ENCODE results near the gene EIF2AK2. TPM values are rescaled to one million over a fixed set of nuclear protein-coding genes. Genes with fewer than 3 reads are reported as not detected.

EIF2AK2 gene
- total RNA-seq, 1 donor from 2014 or later: 37.0 TPM

GRCh38 chr2:37091873-37092272 is 64.9 kb downstream of the EIF2AK2 start:
- TF ChIP-seq, protein P1, sequence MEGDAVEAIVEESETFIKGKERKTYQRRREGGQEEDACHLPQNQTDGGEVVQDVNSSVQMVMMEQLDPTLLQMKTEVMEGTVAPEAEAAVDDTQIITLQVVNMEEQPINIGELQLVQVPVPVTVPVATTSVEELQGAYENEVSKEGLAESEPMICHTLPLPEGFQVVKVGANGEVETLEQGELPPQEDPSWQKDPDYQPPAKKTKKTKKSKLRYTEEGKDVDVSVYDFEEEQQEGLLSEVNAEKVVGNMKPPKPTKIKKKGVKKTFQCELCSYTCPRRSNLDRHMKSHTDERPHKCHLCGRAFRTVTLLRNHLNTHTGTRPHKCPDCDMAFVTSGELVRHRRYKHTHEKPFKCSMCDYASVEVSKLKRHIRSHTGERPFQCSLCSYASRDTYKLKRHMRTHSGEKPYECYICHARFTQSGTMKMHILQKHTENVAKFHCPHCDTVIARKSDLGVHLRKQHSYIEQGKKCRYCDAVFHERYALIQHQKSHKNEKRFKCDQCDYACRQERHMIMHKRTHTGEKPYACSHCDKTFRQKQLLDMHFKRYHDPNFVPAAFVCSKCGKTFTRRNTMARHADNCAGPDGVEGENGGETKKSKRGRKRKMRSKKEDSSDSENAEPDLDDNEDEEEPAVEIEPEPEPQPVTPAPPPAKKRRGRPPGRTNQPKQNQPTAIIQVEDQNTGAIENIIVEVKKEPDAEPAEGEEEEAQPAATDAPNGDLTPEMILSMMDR (IDR thresholded peaks at IDR 0.05): no peak
- peak overlapping the region; percentile 86 for H3K27ac Mint-ChIP-seq
- ChIA-PET POLR2A (interaction anchor here (0.7 to 2.3 kb wide), 7 partner anchors 9 to 1659 kb away, joined by 3 to 13 read pairs (median 4); partner anchors contain the start of genes GPATCH11, HEATR5B, NDUFAF7 and SRSF7), CTCF (no interaction called here)
- H3K9me3 Mint-ChIP-seq: no peaks in the 10 kb centered on the region
- H3K36me3 Mint-ChIP-seq (ENCODE audit: low read depth): peaks cover 61% of the 10 kb centered on the region
- peaks cover 72% of the 10 kb centered on the region for H3K4me1 Mint-ChIP-seq
- intact Hi-C loops (cut with micrococcal nuclease): loop anchor here (1.0 to 2.0 kb wide), 2 partner anchors 8 to 79 kb away; partner anchors contain the start of genes GPATCH11 and HEATR5B
- peak overlapping the region; percentile 71 for H3K4me3 Mint-ChIP-seq
- no peaks in the 10 kb centered on the region for H3K27me3 Mint-ChIP-seq
- DNase-seq (no peak), ATAC-seq (ENCODE audit: low read depth) (peak; percentile 19)

DNA sequence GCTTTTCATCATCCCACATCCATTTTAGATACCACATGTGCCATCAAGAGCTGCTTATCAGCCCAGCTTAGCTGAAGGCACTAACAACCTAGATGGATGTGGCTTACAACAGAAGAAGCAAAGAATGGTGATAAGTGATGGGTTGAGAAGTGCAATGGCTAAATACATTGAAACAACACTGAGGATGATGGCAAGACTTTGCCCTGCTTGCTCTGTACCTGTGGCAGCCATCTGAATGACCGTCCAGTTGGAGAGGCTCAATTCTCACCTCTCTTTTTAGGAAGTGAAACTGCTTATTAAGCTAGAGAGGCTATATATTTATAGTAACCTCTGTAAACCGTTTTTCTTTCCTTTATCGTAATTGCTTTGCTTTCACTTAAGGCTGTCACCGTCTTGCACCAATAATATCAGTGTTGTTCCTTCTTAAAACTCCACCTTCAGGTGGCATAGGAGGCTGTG is 66.7 kb downstream of the EIF2AK2 start:
- Mint-ChIP-seq H3K27me3 (no peaks in the 10 kb centered on the region), H3K36me3 (ENCODE audit: low read depth) (peaks cover 44% of the 10 kb centered on the region), H3K9me3 (no peaks in the 10 kb centered on the region), H3K4me1 (peaks cover 62% of the 10 kb centered on the region), H3K27ac (peak overlapping the region; percentile 90), H3K4me3 (peak overlapping the region; percentile 29)
- ChIA-PET CTCF (no interaction called here), POLR2A (interaction anchor here (1.2 kb wide), 1 partner anchor 77 kb away, joined by 5 read pairs; no protein-coding TSS in a partner anchor)
- TF ChIP-seq, protein P1 (IDR thresholded peaks at IDR 0.05): no peak
- DNase-seq (no peak), ATAC-seq (ENCODE audit: low read depth) (peak; percentile 82)
- intact Hi-C loops (cut with micrococcal nuclease): loop anchor here (1.0 to 2.0 kb wide), 2 partner anchors 10 to 77 kb away; no protein-coding TSS in a partner anchor

DNA sequence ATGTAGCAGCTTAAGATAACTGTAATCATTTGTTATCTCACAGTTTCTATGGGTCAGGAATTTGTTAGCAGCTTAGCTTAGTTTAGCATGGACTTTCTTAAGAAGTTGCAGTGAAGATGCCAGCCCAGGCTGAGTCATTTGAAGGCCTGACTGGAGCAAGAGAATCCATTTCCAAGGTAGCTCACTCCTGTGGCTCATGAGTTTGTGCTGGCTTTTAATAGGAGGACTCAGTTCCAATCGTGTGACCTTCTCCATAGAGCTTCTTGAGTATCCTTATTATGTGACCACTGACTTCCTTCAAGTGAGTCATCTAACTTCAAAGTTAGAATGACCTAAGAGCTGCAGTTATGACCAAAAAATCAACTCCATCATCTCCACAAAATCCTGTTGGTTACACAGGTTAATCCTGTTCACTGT is 71.0 kb downstream of the EIF2AK2 start:
- TF ChIP-seq, protein P1 (IDR thresholded peaks at IDR 0.05): no peak
- intact Hi-C loops (cut with micrococcal nuclease): loop anchor here (2.0 to 10.0 kb wide), 4 partner anchors 21 to 1289 kb away; partner anchors contain the start of genes ATL2, CEBPZ and NDUFAF7
- H3K4me1 Mint-ChIP-seq: peaks cover 37% of the 10 kb centered on the region
- H3K27me3 Mint-ChIP-seq: no peaks in the 10 kb centered on the region
- ChIA-PET POLR2A (interaction anchor here (0.8 to 2.1 kb wide), 3 partner anchors 9 to 146 kb away, joined by 4 to 7 read pairs (median 4); partner anchors contain the start of genes CEBPZ and NDUFAF7), CTCF (no interaction called here)
- ATAC-seq (ENCODE audit: low read depth) (no peak), DNase-seq (no peak)
- H3K27ac Mint-ChIP-seq: no peak overlapping the region
- H3K36me3 Mint-ChIP-seq (ENCODE audit: low read depth): peaks cover 37% of the 10 kb centered on the region
- no peaks in the 10 kb centered on the region for H3K9me3 Mint-ChIP-seq
- no peak overlapping the region for H3K4me3 Mint-ChIP-seq

DNA sequence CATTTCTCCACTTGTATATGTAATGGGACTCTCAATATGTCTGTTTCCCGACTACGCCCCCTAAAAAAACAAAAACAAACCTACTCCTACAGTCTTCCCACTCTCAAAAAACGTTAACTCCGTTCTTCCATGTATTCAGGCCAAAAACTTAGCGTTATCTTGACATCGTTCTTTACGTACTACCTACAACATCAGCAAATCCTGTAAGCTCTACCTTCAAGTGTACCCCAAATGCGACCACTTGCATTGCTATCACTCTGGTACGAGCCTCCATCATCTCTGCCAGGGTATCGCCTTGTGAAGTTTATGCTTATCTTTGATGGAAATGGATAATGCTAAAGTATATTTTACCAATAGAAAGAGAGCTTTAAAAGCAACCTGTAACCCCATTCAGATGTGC is 72.0 kb downstream of the EIF2AK2 start:
- POLR2A ChIA-PET: interaction anchor here (0.8 to 2.4 kb wide), 7 partner anchors 9 to 147 kb away, joined by 3 to 7 read pairs (median 5); partner anchors contain the start of genes CEBPZ, NDUFAF7 and STRN
- intact Hi-C loops (cut with micrococcal nuclease): loop anchor here (1.0 to 10.0 kb wide), 10 partner anchors 8 to 1668 kb away; partner anchors contain the start of genes ATL2, CEBPZ, CEBPZOS and EIF2AK2
- CTCF ChIA-PET: no interaction called here
- TF ChIP-seq, protein P1 (IDR thresholded peaks at IDR 0.05): no peak
- Mint-ChIP-seq H3K27ac (no peak overlapping the region), H3K27me3 (no peaks in the 10 kb centered on the region), H3K4me3 (no peak overlapping the region), H3K36me3 (ENCODE audit: low read depth) (peaks cover 42% of the 10 kb centered on the region), H3K9me3 (no peaks in the 10 kb centered on the region), H3K4me1 (peaks cover 27% of the 10 kb centered on the region)
- DNase-seq: no peak
- ATAC-seq (ENCODE audit: low read depth): no peak
